OCI-LY1 (cell line): ENCODE measurements around the gene MSRB3.

ENCODE experiments used
- H2AFZ ChIP-seq: fragments of 200-600 bp; sonication (generic), shearing (Covaris generic); 2 replicates; pipeline ENCODE4 v1.6.0; 2014; ENCODE audit warnings: antibody characterized with exemption, mild to moderate bottlenecking, low read length
- H3F3A ChIP-seq: fragments of 200-600 bp; sonication (generic), shearing (Covaris generic); 2 replicates; pipeline ENCODE4 v1.6.0; 2014; ENCODE audit warnings: mild to moderate bottlenecking, antibody characterized with exemption, low read length, moderate library complexity; ENCODE audit not compliant: insufficient read depth
- H3K27ac ChIP-seq: fragments of 200-600 bp; sonication (generic); 2 replicates; pipeline ENCODE4 v1.5.1; 2014; ENCODE audit warnings: low read length, mixed run types, mild to moderate bottlenecking, low read depth; ENCODE audit not compliant: poor library complexity, severe bottlenecking
- H3K27me3 ChIP-seq: fragments of 200-600 bp; sonication (generic); 2 replicates; pipeline ENCODE4 v1.6.0; 2014; ENCODE audit warnings: antibody characterized with exemption, mild to moderate bottlenecking, low read length, moderate library complexity; ENCODE audit not compliant: insufficient read depth
- H3K36me3 ChIP-seq: fragments of 200-600 bp; sonication (generic); 2 replicates; pipeline ENCODE4 v1.6.1; 2014; ENCODE audit warnings: mild to moderate bottlenecking, antibody characterized with exemption, low read length, moderate library complexity, mixed read lengths; ENCODE audit not compliant: insufficient read depth
- H3K4me1 ChIP-seq: fragments of 200-600 bp; sonication (generic); 2 replicates; pipeline ENCODE4 v1.5.1; 2014; ENCODE audit warnings: mild to moderate bottlenecking, low read length, moderate library complexity; ENCODE audit not compliant: insufficient read depth, severe bottlenecking
- H3K4me2 ChIP-seq: fragments of 200-600 bp; sonication (generic), shearing (Covaris generic); 2 replicates; pipeline ENCODE4 v1.6.1; 2014; ENCODE audit warnings: low read length
- H3K4me3 ChIP-seq: fragments of 200-600 bp; sonication (generic); 2 replicates; pipeline ENCODE4 v1.5.1; 2014; ENCODE audit warnings: low read length, low read depth, mild to moderate bottlenecking, mixed read lengths; ENCODE audit not compliant: poor library complexity, severe bottlenecking
- H3K79me2 ChIP-seq: fragments of 200-600 bp; shearing (Covaris generic); 2 replicates; pipeline ENCODE4 v1.6.1; 2016; ENCODE audit warnings: mixed run types, low read length, mixed read lengths; ENCODE audit not compliant: insufficient read depth
- H3K9ac ChIP-seq: fragments of 200-600 bp; sonication (generic), shearing (Covaris generic); 2 replicates; pipeline ENCODE4 v1.6.1; 2014; ENCODE audit warnings: mild to moderate bottlenecking, low read length, mixed read lengths
- H3K9me2 ChIP-seq: fragments of 200-600 bp; sonication (generic), shearing (Covaris generic); 2 replicates; pipeline ENCODE4 v1.6.1; 2014; ENCODE audit warnings: low read depth, mild to moderate bottlenecking, low read length, mixed read lengths
- H3K9me3 ChIP-seq: fragments of 200-600 bp; shearing (Covaris generic); 2 replicates; pipeline ENCODE4 v1.6.1; 2014; ENCODE audit warnings: low read length, mixed read lengths
- H4K20me1 ChIP-seq: fragments of 200-600 bp; sonication (generic), shearing (Covaris generic); 2 replicates; pipeline ENCODE4 v1.6.0; 2016; ENCODE audit warnings: mild to moderate bottlenecking, low read length; ENCODE audit not compliant: insufficient read depth
- CTCF ChIP-seq: fragments of 200-600 bp; sonication (generic), shearing (Covaris generic); IDR thresholded peaks from 2 replicates; pipeline ENCODE4 v1.5.1; 2017; ENCODE audit warnings: mild to moderate bottlenecking, antibody characterized with exemption, low read length, moderate library complexity, mixed read lengths
- EZH2 ChIP-seq: fragments of 200-600 bp; sonication (generic), shearing (Covaris generic); IDR thresholded peaks from 2 replicates; pipeline ENCODE4 v1.8.0; 2017; ENCODE audit warnings: borderline replicate concordance, mixed run types, mild to moderate bottlenecking, antibody characterized with exemption, low read length, moderate library complexity, mixed read lengths

The MSRB3 gene

GRCh38 chr12:65414526-65414925, 136.0 kb downstream of the MSRB3 start:
- TF ChIP-seq EZH2 (no peak), CTCF (no peak)
- Histone ChIP-seq H3F3A (no peaks in the 10 kb centered on the region), H3K9me3 (no peaks in the 10 kb centered on the region), H2AFZ (no peak overlapping the region), H3K27me3 (no peaks in the 10 kb centered on the region), H3K9me2 (no peaks in the 10 kb centered on the region), H3K4me1 (no peaks in the 10 kb centered on the region), H4K20me1 (no peaks in the 10 kb centered on the region), H3K4me2 (no peak overlapping the region), H3K4me3 (no peak overlapping the region), H3K36me3 (no peaks in the 10 kb centered on the region), H3K9ac (no peak overlapping the region), H3K79me2 (no peaks in the 10 kb centered on the region), H3K27ac (no peak overlapping the region)

DNA sequence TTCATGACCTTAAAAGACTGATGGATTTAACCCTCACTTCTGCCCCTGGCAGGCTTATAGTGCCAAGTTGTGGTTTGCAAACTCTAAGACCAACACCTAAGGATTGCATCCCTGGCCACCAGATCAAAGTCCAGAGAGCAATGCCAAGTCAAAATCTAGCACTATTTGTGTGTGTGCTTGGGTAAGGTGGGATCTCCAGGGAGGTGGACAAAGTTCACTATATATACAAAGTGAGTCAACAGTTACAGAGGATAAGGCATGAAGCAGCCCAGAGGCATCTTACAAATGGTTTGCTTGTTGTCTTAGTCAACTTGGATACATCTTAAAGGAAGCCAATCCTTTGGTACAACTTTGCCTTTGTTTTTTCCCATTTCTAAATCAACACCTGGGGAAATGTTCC, 137.3 kb downstream of the MSRB3 start:
- no peak overlapping the region for H3K9ac ChIP-seq
- H3K4me1 ChIP-seq: no peaks in the 10 kb centered on the region

GRCh38 chr12:65419284-65420072, 141.0 kb downstream of the MSRB3 start:
- Histone ChIP-seq H3K9me2 (no peaks in the 10 kb centered on the region), H3K27me3 (no peaks in the 10 kb centered on the region), H3K36me3 (no peaks in the 10 kb centered on the region), H3K9me3 (no peaks in the 10 kb centered on the region), H3K27ac (no peak overlapping the region), H3K9ac (no peak overlapping the region), H3K79me2 (no peaks in the 10 kb centered on the region), H3F3A (no peaks in the 10 kb centered on the region), H3K4me2 (no peak overlapping the region), H4K20me1 (no peaks in the 10 kb centered on the region), H3K4me1 (no peaks in the 10 kb centered on the region), H3K4me3 (no peak overlapping the region), H2AFZ (no peak overlapping the region)
- TF ChIP-seq EZH2 (no peak), CTCF (no peak)

More for the DNA sequence above, 137.3 kb downstream of the MSRB3 start:
- Histone ChIP-seq H2AFZ (no peak overlapping the region), H3K9me2 (no peaks in the 10 kb centered on the region), H3K36me3 (no peaks in the 10 kb centered on the region), H3K4me2 (no peak overlapping the region), H3F3A (no peaks in the 10 kb centered on the region), H4K20me1 (no peaks in the 10 kb centered on the region), H3K4me3 (no peak overlapping the region), H3K27me3 (no peaks in the 10 kb centered on the region), H3K27ac (no peak overlapping the region), H3K79me2 (no peaks in the 10 kb centered on the region), H3K9me3 (no peaks in the 10 kb centered on the region)
- no peak for TF ChIP-seq CTCF
- no peak for TF ChIP-seq EZH2
